Measurements from ENCODE around the gene SEC23B. TPM values are rescaled to one million over a fixed set of nuclear protein-coding genes. Genes with fewer than 3 reads are reported as not detected.
A peak's percentile ranks its signal among the peaks of the same experiment; 100 is the strongest.

SEC23B gene
- total and polyA plus RNA-seq, 2 of the 13 experiments (the other 11 are each of a cell fraction or from before 2014, with no cell fraction given) = 114 to 120 TPM

DNA sequence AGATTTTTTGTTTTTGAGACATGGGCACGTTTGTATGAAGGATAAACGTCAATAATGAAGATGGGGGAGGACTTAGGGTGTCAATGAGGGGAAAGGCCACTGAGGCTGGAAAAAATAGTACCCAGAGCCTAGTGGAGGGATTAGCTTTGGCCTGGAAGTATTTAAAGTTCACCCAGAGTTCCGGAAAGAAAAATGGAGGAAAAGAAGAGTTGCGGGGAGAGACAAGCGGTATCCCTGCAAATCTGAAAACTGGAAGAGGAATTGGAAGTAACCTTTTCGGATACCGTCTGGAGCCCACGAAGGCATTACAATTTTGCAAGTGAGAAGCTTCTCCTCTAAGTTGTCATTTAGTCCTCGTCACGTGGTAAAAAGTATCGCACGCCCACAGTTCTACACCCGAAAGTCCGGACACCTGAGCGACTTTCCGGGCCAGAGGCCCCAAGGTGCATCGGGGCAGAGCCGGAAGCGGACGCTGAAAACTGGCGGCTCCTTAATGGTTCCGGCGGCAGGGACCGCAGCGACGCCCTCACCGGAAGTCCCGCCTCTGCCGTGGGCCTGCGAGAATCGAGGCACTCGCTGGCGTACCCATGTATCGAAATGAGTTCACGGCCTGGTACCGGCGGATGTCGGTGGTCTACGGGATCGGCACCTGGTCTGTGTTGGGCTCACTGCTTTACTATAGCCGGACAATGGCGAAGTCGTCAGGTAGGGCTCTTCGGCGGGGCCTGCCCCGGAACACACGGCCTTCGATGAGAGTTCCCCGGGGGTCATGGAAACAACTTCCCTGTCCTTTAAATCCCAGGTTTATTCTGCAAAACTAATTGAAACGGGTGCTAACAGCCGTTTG is 59.4 kb downstream of the SEC23B start, which contains the start of gene SMIM26 (continued):
- TF ChIP-seq, protein P1, sequence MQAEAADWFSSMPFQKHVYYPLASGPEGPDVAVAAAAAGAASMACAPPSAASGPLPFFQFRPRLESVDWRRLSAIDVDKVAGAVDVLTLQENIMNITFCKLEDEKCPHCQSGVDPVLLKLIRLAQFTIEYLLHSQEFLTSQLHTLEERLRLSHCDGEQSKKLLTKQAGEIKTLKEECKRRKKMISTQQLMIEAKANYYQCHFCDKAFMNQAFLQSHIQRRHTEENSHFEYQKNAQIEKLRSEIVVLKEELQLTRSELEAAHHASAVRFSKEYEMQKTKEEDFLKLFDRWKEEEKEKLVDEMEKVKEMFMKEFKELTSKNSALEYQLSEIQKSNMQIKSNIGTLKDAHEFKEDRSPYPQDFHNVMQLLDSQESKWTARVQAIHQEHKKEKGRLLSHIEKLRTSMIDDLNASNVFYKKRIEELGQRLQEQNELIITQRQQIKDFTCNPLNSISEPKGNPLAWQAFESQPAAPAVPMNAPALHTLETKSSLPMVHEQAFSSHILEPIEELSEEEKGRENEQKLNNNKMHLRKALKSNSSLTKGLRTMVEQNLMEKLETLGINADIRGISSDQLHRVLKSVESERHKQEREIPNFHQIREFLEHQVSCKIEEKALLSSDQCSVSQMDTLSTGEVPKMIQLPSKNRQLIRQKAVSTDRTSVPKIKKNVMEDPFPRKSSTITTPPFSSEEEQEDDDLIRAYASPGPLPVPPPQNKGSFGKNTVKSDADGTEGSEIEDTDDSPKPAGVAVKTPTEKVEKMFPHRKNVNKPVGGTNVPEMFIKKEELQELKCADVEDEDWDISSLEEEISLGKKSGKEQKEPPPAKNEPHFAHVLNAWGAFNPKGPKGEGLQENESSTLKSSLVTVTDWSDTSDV (CRISPR knock-in tag; IDR thresholded peaks at IDR 0.05) = peak; percentile 41; the same call in 1 of the 2 replicates
- TF ChIP-seq, protein P2, sequence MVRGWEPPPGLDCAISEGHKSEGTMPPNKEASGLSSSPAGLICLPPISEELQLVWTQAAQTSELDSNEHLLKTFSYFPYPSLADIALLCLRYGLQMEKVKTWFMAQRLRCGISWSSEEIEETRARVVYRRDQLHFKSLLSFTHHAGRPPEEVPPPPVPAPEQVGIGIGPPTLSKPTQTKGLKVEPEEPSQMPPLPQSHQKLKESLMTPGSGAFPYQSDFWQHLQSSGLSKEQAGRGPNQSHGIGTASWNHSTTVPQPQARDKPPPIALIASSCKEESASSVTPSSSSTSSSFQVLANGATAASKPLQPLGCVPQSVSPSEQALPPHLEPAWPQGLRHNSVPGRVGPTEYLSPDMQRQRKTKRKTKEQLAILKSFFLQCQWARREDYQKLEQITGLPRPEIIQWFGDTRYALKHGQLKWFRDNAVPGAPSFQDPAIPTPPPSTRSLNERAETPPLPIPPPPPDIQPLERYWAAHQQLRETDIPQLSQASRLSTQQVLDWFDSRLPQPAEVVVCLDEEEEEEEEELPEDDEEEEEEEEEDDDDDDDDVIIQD (CRISPR knock-in tag; IDR thresholded peaks at IDR 0.05; ENCODE audit: low read depth) = peak; percentile 87; the same call in 1 of the 2 replicates
- TF ChIP-seq MXD4 (CRISPR knock-in tag; IDR thresholded peaks at IDR 0.05) (peak; percentile 91), ZFX (CRISPR knock-in tag; IDR thresholded peaks at IDR 0.05; ENCODE audit: low read depth) (peak; percentile 100), CBX5 (CRISPR knock-in tag; IDR thresholded peaks at IDR 0.05; ENCODE audit: borderline replicate concordance) (peak; percentile 93), PLRG1 (conservative IDR thresholded peaks at IDR 0.05) (no peak), ZNF253 (CRISPR knock-in tag; IDR thresholded peaks at IDR 0.05; ENCODE audit: borderline replicate concordance) (peak; percentile 61; the same call in 1 of the 2 replicates), TCF7L2 (IDR thresholded peaks at IDR 0.05; ENCODE audit: low read depth, low read length) (no peak), ZNF7 (CRISPR knock-in tag; IDR thresholded peaks at IDR 0.05) (no peak), FIP1L1 (IDR thresholded peaks at IDR 0.05; ENCODE audit: borderline replicate concordance, insufficient read depth, low read depth, low read length) (no peak), ZNF432 (CRISPR knock-in tag; IDR thresholded peaks at IDR 0.05; ENCODE audit: borderline replicate concordance) (peak; percentile 76; the same call in 1 of the 2 replicates), SMARCC2 (IDR thresholded peaks at IDR 0.05) (no peak), MTF2 (CRISPR knock-in tag; IDR thresholded peaks at IDR 0.05; ENCODE audit: borderline replicate concordance) (no peak), RFXAP (CRISPR knock-in tag; IDR thresholded peaks at IDR 0.05; ENCODE audit: borderline replicate concordance) (peak; percentile 88), KDM4B (CRISPR knock-in tag; IDR thresholded peaks at IDR 0.05) (peak; percentile 91)
- TF ChIP-seq, protein P3, sequence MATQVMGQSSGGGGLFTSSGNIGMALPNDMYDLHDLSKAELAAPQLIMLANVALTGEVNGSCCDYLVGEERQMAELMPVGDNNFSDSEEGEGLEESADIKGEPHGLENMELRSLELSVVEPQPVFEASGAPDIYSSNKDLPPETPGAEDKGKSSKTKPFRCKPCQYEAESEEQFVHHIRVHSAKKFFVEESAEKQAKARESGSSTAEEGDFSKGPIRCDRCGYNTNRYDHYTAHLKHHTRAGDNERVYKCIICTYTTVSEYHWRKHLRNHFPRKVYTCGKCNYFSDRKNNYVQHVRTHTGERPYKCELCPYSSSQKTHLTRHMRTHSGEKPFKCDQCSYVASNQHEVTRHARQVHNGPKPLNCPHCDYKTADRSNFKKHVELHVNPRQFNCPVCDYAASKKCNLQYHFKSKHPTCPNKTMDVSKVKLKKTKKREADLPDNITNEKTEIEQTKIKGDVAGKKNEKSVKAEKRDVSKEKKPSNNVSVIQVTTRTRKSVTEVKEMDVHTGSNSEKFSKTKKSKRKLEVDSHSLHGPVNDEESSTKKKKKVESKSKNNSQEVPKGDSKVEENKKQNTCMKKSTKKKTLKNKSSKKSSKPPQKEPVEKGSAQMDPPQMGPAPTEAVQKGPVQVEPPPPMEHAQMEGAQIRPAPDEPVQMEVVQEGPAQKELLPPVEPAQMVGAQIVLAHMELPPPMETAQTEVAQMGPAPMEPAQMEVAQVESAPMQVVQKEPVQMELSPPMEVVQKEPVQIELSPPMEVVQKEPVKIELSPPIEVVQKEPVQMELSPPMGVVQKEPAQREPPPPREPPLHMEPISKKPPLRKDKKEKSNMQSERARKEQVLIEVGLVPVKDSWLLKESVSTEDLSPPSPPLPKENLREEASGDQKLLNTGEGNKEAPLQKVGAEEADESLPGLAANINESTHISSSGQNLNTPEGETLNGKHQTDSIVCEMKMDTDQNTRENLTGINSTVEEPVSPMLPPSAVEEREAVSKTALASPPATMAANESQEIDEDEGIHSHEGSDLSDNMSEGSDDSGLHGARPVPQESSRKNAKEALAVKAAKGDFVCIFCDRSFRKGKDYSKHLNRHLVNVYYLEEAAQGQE (IDR thresholded peaks at IDR 0.05; ENCODE audit: borderline replicate concordance in 1 of 2, low read depth in 1 of 2, low read length in 2 of 2) = peak in 1 of 2 experiments; percentile 59; a peak in 1 of 4 replicates
- TF ChIP-seq, protein P4, sequence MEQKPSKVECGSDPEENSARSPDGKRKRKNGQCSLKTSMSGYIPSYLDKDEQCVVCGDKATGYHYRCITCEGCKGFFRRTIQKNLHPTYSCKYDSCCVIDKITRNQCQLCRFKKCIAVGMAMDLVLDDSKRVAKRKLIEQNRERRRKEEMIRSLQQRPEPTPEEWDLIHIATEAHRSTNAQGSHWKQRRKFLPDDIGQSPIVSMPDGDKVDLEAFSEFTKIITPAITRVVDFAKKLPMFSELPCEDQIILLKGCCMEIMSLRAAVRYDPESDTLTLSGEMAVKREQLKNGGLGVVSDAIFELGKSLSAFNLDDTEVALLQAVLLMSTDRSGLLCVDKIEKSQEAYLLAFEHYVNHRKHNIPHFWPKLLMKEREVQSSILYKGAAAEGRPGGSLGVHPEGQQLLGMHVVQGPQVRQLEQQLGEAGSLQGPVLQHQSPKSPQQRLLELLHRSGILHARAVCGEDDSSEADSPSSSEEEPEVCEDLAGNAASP (CRISPR knock-in tag; IDR thresholded peaks at IDR 0.05; ENCODE audit: borderline replicate concordance) = peak; percentile 76
